Gastrocnemius medialis (tissue), 4 donors: ENCODE measurements around the gene HDAC7.

ENCODE experiments used
- CTCF ChIP-seq, 5 experiments: fragments of 450-650 bp in 3 of 5; fragments of 200-600 bp in 2 of 5; sonication (generic) in 2 of 5; IDR thresholded peaks in 4 of 5; conservative IDR thresholded peaks in 1 of 5; 1 replicate in 4 of 5; 2 replicates in 1 of 5; pipeline ENCODE4 v1.5.1; 2016 to 2019; ENCODE audit warnings: antibody characterized with exemption in 5 of 5, mild to moderate bottlenecking in 3 of 5, moderate library complexity in 3 of 5
- POLR2A ChIP-seq, 2 donors: fragments of 450-650 bp; IDR thresholded peaks; one replicate each; pipeline ENCODE4 v1.6.1; 2017; ENCODE audit warnings: antibody characterized with exemption in 2 of 2, mild to moderate bottlenecking in 2 of 2, moderate library complexity in 2 of 2

GRCh38 chr12:47840571-47840970 lies 20.9 kb upstream of the HDAC7 start:
- TF ChIP-seq CTCF (IDR thresholded peaks at IDR 0.05 in 4 of 5, conservative IDR thresholded peaks at IDR 0.05 in 1 of 5) (no peak), POLR2A (IDR thresholded peaks at IDR 0.05) (no peak)
